Fibroblast of lung (primary cell): ENCODE results near the gene ACOT7.

Source experiments
- EZH2 ChIP-seq: IDR thresholded peaks from 2 replicates; pipeline ENCODE4 v1.5.1; 2012; ENCODE audit warnings: low read length, control low read depth, mild to moderate bottlenecking; ENCODE audit errors: missing control alignments
- TF ChIP-seq, protein P1 (sequence below), 2 donors: IDR thresholded peaks in 1 of 2; conservative IDR thresholded peaks in 1 of 2; 1 replicate in 1 of 2; 2 replicates in 1 of 2; pipeline ENCODE4 v1.5.1; 2011 to 2012; ENCODE audit warnings: low read length in 2 of 2, control low read depth in 1 of 2, inconsistent platforms in 1 of 2, low read depth in 1 of 2, mild to moderate bottlenecking in 1 of 2

- TF ChIP-seq, protein P1, sequence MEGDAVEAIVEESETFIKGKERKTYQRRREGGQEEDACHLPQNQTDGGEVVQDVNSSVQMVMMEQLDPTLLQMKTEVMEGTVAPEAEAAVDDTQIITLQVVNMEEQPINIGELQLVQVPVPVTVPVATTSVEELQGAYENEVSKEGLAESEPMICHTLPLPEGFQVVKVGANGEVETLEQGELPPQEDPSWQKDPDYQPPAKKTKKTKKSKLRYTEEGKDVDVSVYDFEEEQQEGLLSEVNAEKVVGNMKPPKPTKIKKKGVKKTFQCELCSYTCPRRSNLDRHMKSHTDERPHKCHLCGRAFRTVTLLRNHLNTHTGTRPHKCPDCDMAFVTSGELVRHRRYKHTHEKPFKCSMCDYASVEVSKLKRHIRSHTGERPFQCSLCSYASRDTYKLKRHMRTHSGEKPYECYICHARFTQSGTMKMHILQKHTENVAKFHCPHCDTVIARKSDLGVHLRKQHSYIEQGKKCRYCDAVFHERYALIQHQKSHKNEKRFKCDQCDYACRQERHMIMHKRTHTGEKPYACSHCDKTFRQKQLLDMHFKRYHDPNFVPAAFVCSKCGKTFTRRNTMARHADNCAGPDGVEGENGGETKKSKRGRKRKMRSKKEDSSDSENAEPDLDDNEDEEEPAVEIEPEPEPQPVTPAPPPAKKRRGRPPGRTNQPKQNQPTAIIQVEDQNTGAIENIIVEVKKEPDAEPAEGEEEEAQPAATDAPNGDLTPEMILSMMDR (conservative IDR thresholded peaks at IDR 0.05 in 1 of 2, IDR thresholded peaks at IDR 0.05 in 1 of 2; ENCODE audit: low read depth in 1 of 2, low read length in 2 of 2) = no peak
- no peak for TF ChIP-seq EZH2
Measured at GRCh38 chr1:6358757-6359201, 34.8 kb downstream of the ACOT7 start.
